GM12878 (cell line): ENCODE results near the gene NUDT3. TPM values are rescaled to one million over a fixed set of nuclear protein-coding genes. Genes with fewer than 3 reads are reported as not detected.

Experiments used
- ATAC-seq: fragments of 200-7000 bp; cut with Tn5 transposase; 3 replicates; pipeline ENCODE4 v1.9.1; 2020; ENCODE audit warnings: mild to moderate bottlenecking, moderate library complexity
- BruUV-seq: library from RNA; stranded (reverse); fragments of 400-500 nt; replicated peaks from 2 replicates; lab custom pipeline; 2021; lab: Mats Ljungman, UMichigan
- CTCF ChIA-PET: fragments of 300-600 bp; sonication (Branson Sonifier 250); formaldehyde crosslinking; extraction: SDS; loops from one replicate; lab custom pipeline; 2021; ENCODE audit warnings: inconsistent platforms; lab: Yijun Ruan, JAX
- POLR2A ChIA-PET: fragments of 350-600 bp; formaldehyde crosslinking; extraction: SDS; loops from one replicate; lab custom pipeline; 2021; ENCODE audit warnings: inconsistent platforms; lab: Charles Lee
- RAD21 ChIA-PET: fragments of 300-600 bp; sonication (Branson Sonifier 250); formaldehyde crosslinking; loops from one replicate; lab custom pipeline; 2023; ENCODE audit warnings: antibody characterized with exemption; ENCODE audit not compliant: unreplicated experiment; lab: Charles Lee
- SMC1A ChIA-PET: fragments of 300-600 bp; sonication (Branson Sonifier 250); formaldehyde crosslinking; loops from one replicate; lab custom pipeline; 2023; ENCODE audit not compliant: unreplicated experiment, uncharacterized antibody; lab: Charles Lee
- DNase-seq: peaks from one replicate; pipeline ENCODE4 v3.0.0-alpha.2; 2011; ENCODE audit warnings: low read depth, low spot score
- FAIRE-seq: peaks from 3 replicates; lab custom pipeline; 2011; peaks lifted over from hg19 to GRCh38; lab: Jason Lieb, UNC
- H2AFZ ChIP-seq: 2 replicates; pipeline ENCODE4 v1.6.0; 2011; ENCODE audit warnings: low read depth, low read length, control low read depth; ENCODE audit not compliant: control insufficient read depth
- H3K27ac ChIP-seq: 2 replicates; pipeline ENCODE4 v1.5.1; 2011; ENCODE audit warnings: control low read depth; ENCODE audit not compliant: control insufficient read depth, insufficient read depth
- H3K27me3 ChIP-seq, 2 experiments: replicated peaks in 1 of 2; 2 replicates each; pipeline versions ENCODE4 v1.6.0 to v1.6.1; 2011; ENCODE audit warnings: low read length in 1 of 2; ENCODE audit not compliant: control insufficient read depth in 2 of 2, insufficient read depth in 2 of 2
- H3K36me3 ChIP-seq, 2 experiments: 2 replicates each; pipeline ENCODE4 v1.5.1; 2011; ENCODE audit warnings: low read length in 1 of 2; ENCODE audit not compliant: control insufficient read depth in 2 of 2, insufficient read depth in 2 of 2
- H3K4me1 ChIP-seq: 2 replicates; pipeline ENCODE4 v1.6.1; 2011; ENCODE audit warnings: mild to moderate bottlenecking, low read length, moderate library complexity, mixed read lengths; ENCODE audit not compliant: control insufficient read depth, insufficient read depth
- H3K4me2 ChIP-seq: 2 replicates; pipeline ENCODE4 v1.6.0; 2011; ENCODE audit warnings: control low read depth; ENCODE audit not compliant: control insufficient read depth, insufficient read depth
- H3K4me3 ChIP-seq: fragments of 200-600 bp; sonication (generic); 2 replicates; pipeline ENCODE4 v1.5.1; 2016
- H3K79me2 ChIP-seq: 2 replicates; pipeline ENCODE4 v1.6.0; 2011; ENCODE audit warnings: low read length; ENCODE audit not compliant: control insufficient read depth, insufficient read depth
- H3K9ac ChIP-seq: 2 replicates; pipeline ENCODE4 v1.8.0; 2011; ENCODE audit warnings: low read length, control low read depth, mixed read lengths; ENCODE audit not compliant: control insufficient read depth, insufficient read depth
- H3K9me3 ChIP-seq: replicated peaks from 3 replicates; pipeline ENCODE4 v1.5.1; 2011; ENCODE audit warnings: mild to moderate bottlenecking, low read length; ENCODE audit not compliant: control insufficient read depth, insufficient read depth
- H4K20me1 ChIP-seq: 2 replicates; pipeline ENCODE4 v1.6.0; 2011; ENCODE audit not compliant: control insufficient read depth, insufficient read depth
- BHLHE40 ChIP-seq, 2 experiments: fragments of 450-650 bp in 1 of 2; IDR thresholded peaks; 2 replicates each; pipeline ENCODE4 v1.6.1; 2011 to 2017; ENCODE audit warnings: low read depth in 2 of 2, borderline replicate concordance in 1 of 2, improper control_type of control experiment in 1 of 2, low read length in 1 of 2, mild to moderate bottlenecking in 1 of 2
- CHD4 ChIP-seq: fragments of 200-600 bp; sonication (generic); IDR thresholded peaks from 2 replicates; pipeline ENCODE4 v1.6.1; 2016; ENCODE audit warnings: mild to moderate bottlenecking
- FOXM1 ChIP-seq: IDR thresholded peaks from 2 replicates; pipeline ENCODE4 v1.6.1; 2012; ENCODE audit warnings: low read depth, mild to moderate bottlenecking, inconsistent platforms, low read length, moderate library complexity
- JUNB ChIP-seq: IDR thresholded peaks from 2 replicates; pipeline ENCODE4 v1.6.1; 2016; ENCODE audit warnings: antibody characterized with exemption, mild to moderate bottlenecking
- NRF1 ChIP-seq: conservative IDR thresholded peaks from 2 replicates; pipeline ENCODE4 v1.6.1; 2011; ENCODE audit warnings: mild to moderate bottlenecking, low read depth, low read length, improper control_type of control experiment
- RB1 ChIP-seq: fragments of 450-650 bp; formaldehyde crosslinking; IDR thresholded peaks from 2 replicates; pipeline ENCODE4 v1.6.1; 2017; ENCODE audit warnings: mild to moderate bottlenecking, borderline replicate concordance
- YY1 ChIP-seq: IDR thresholded peaks from 2 replicates; pipeline ENCODE4 v1.6.1; 2011; ENCODE audit warnings: low read depth, mild to moderate bottlenecking, low read length
- WGBS: methylation state at CpG from one replicate; pipeline ENCODE4 v1.1.6; 2016; ENCODE audit warnings: low lambda C conversion rate; ENCODE audit not compliant: insufficient replicate concordance, insufficient coverage; ENCODE audit errors: missing lambda C conversion rate; 5-methylcytosine and 5-hydroxymethylcytosine counted together
- in situ Hi-C: fragments of 300-500 bp; cut with MboI; formaldehyde crosslinking; loops from 9 replicates; pipeline ENCODE4 v1.14.3; 2018; ENCODE audit warnings: mixed read lengths
- intact Hi-C: fragments of 100-400 bp; cut with micrococcal nuclease; formaldehyde crosslinking; loops from one replicate; pipeline ENCODE4 v1.14.2; 2022; ENCODE audit not compliant: unreplicated experiment
- polyA plus RNA-seq, 11 experiments: library from polyadenylated mRNA; depleted of rRNA in 4 of 11; unstranded in 6 of 11; stranded (reverse) in 5 of 11; fragments of >200 nt; fragmentation: Nextera tagmentation in 4 of 11; fragmentation: Illumina TruSeq in 1 of 11; extraction: Ambion mirVana in 4 of 11; extraction: Trizol in 1 of 11; gene quantifications; 1 replicate in 1 of 11; 2 replicates in 10 of 11; pipeline versions ENCODE4 v1.2.1 to v1.2.3, GENCODE V29; 2011 to 2016; ENCODE audit warnings: inconsistent platforms in 2 of 11, missing spikeins in 2 of 11, low read depth in 1 of 11
- total RNA-seq, 4 experiments: library from RNA; depleted of rRNA in 3 of 4; stranded (reverse); fragments of >200 nt in 3 of 4; fragmentation: Illumina TruSeq in 1 of 4; extraction: Trizol in 1 of 4; gene quantifications; 2 replicates each; pipeline versions ENCODE4 v1.2.1 to v1.2.3, GENCODE V29; 2013 to 2021

Gene NUDT3
- total and polyA plus RNA-seq, 10 of the 15 experiments (the other 5 are each of a cell fraction or from before 2014, with no cell fraction given), result 2.4 to 32.3 (median 25.5) TPM

DNA sequence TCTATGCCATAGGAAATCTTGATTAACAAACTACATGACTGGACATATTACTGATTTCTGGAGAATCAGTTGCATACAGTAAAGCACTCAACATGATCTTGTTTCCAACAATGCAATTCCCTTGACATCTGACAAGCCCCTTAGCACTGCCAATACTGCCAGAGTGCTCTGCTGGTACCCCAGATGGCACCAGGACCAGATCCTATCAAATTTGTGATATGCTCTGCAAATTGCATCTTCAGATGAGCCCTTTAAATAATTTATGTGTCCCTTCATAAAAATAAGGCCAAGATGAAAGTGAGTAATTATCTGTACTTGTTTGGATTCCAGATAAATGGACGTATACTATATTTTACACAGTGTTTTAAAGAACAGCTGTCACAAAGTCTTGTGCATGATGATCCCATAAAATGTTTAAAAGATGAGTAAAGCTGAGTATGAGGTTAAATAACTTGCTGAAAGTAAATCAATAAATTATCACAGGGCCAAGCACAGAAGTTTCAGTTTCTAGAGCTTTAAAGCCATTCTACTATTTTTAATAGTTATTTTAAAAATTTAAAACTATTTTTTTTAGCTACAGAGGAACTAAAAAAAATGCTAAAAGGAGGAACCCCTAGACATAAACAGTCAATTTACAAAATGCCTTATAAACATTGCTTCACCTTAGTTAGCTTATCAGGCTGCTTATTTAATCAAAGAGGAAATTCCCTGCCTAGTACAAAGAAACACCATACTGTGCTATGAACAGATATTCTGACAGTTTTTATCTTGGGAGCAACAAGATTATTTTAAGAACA is 42.1 kb downstream of the NUDT3 start:
- no peak for TF ChIP-seq NRF1
- no peak for TF ChIP-seq YY1
- no peak for TF ChIP-seq FOXM1
- TF ChIP-seq RB1, result no peak
- no peak for TF ChIP-seq JUNB
- no peak for TF ChIP-seq CHD4
- no peak for TF ChIP-seq BHLHE40 (IDR thresholded peaks at IDR 0.05; ENCODE audit: borderline replicate concordance in 1 of 2, low read depth in 2 of 2, low read length in 1 of 2)
- TF ChIP-seq, all 136 proteins: peak for 0
- no TSS peak for BruUV-seq
- Histone ChIP-seq H3K36me3 (no peaks in the 10 kb centered on the region), H3K27me3 (no peaks in the 10 kb centered on the region), H3K9ac (no peak overlapping the region), H2AFZ (no peak overlapping the region), H3K79me2 (peaks cover 45% of the 10 kb centered on the region), H3K4me1 (peaks cover 15% of the 10 kb centered on the region), H3K4me2 (no peak overlapping the region), H3K4me3 (no peak overlapping the region), H3K27ac (no peak overlapping the region), H4K20me1 (no peaks in the 10 kb centered on the region), H3K9me3 (no peaks in the 10 kb centered on the region)
- 92% methylated on average over 1 of the region's 1 CpG for WGBS
- FAIRE-seq (no peak), ATAC-seq (no peak), DNase-seq (no peak)
- ChIA-PET POLR2A (interaction anchor here (0.6 to 1.1 kb wide), 3 partner anchors 9 to 21 kb away, joined by 3 to 4 read pairs (median 3); no protein-coding TSS in a partner anchor), SMC1A (interaction anchor here (0.6 to 5.0 kb wide), 6 partner anchors 9 to 130 kb away, joined by 3 to 26 read pairs (median 3); no protein-coding TSS in a partner anchor), RAD21 (interaction anchor here (3.5 kb wide), 1 partner anchor 12 kb away, joined by 18 read pairs; no protein-coding TSS in a partner anchor), CTCF (interaction anchor here (0.6 to 1.5 kb wide), 3 partner anchors 12 to 50 kb away, joined by 3 to 4 read pairs (median 3); no protein-coding TSS in a partner anchor)
- intact Hi-C loops, result no loop called here
- in situ Hi-C loops, result no loop called here
